GM12878 (cell line): ENCODE data around the gene ANKRD23.

Experiments
- BMI1 ChIP-seq: fragments of 450-650 bp; IDR thresholded peaks from 2 replicates; pipeline ENCODE4 v1.6.1; 2016; ENCODE audit warnings: mild to moderate bottlenecking, moderate library complexity, borderline replicate concordance
- FOXM1 ChIP-seq: IDR thresholded peaks from 2 replicates; pipeline ENCODE4 v1.6.1; 2012; ENCODE audit warnings: low read depth, mild to moderate bottlenecking, inconsistent platforms, low read length, moderate library complexity
- GABPA ChIP-seq: IDR thresholded peaks from 2 replicates; pipeline ENCODE4 v1.6.1; 2014; ENCODE audit warnings: antibody characterized with exemption, low read depth, mild to moderate bottlenecking, inconsistent platforms
- JUNB ChIP-seq: IDR thresholded peaks from 2 replicates; pipeline ENCODE4 v1.6.1; 2016; ENCODE audit warnings: antibody characterized with exemption, mild to moderate bottlenecking
- POLR2A ChIP-seq: IDR thresholded peaks from 2 replicates; pipeline ENCODE4 v1.6.1; 2011; ENCODE audit warnings: low read depth, mild to moderate bottlenecking, low read length
- POLR2AphosphoS5 ChIP-seq: IDR thresholded peaks from 2 replicates; pipeline ENCODE4 v1.6.1; 2011; ENCODE audit warnings: mild to moderate bottlenecking, low read length, inconsistent platforms
- TF ChIP-seq, protein P1 (sequence below), 3 experiments: IDR thresholded peaks in 2 of 3; conservative IDR thresholded peaks in 1 of 3; 2 replicates each; pipeline ENCODE4 v1.5.1; 2011; ENCODE audit warnings: low read depth in 3 of 3, low read length in 3 of 3, mild to moderate bottlenecking in 3 of 3, control low read depth in 2 of 3, moderate library complexity in 2 of 3, inconsistent platforms in 1 of 3, mixed read lengths in 1 of 3; ENCODE audit not compliant: control insufficient read depth in 2 of 3, insufficient read depth in 1 of 3; ENCODE audit errors: extremely low read depth in 1 of 3
- TF ChIP-seq, protein P2 (sequence below): IDR thresholded peaks from 2 replicates; pipeline ENCODE4 v1.6.1; 2011; ENCODE audit warnings: mild to moderate bottlenecking, low read depth, low read length, moderate library complexity; ENCODE audit not compliant: insufficient replicate concordance

DNA sequence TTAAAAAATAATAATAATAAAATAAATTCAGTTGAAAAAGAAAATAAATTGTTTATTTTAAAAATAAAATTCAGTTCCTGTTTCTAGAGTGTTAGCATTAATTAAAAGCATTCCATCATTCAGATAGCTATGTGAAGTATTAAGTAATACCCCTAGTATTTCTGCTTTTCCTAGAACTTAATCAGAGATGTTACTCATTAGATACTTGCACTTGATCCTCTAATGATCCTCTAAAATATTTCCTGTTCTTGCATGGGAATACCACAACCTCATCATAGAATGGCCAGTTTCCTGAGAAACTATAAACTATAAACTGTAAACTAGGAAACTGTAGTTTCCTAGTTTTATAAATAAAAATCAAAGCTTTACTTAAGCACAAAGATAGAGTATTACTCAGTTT, 38.8 kb downstream of the ANKRD23 start:
- TF ChIP-seq, protein P1, sequence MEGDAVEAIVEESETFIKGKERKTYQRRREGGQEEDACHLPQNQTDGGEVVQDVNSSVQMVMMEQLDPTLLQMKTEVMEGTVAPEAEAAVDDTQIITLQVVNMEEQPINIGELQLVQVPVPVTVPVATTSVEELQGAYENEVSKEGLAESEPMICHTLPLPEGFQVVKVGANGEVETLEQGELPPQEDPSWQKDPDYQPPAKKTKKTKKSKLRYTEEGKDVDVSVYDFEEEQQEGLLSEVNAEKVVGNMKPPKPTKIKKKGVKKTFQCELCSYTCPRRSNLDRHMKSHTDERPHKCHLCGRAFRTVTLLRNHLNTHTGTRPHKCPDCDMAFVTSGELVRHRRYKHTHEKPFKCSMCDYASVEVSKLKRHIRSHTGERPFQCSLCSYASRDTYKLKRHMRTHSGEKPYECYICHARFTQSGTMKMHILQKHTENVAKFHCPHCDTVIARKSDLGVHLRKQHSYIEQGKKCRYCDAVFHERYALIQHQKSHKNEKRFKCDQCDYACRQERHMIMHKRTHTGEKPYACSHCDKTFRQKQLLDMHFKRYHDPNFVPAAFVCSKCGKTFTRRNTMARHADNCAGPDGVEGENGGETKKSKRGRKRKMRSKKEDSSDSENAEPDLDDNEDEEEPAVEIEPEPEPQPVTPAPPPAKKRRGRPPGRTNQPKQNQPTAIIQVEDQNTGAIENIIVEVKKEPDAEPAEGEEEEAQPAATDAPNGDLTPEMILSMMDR (IDR thresholded peaks at IDR 0.05 in 2 of 3, conservative IDR thresholded peaks at IDR 0.05 in 1 of 3; ENCODE audit: control insufficient read depth in 2 of 3, extremely low read depth in 1 of 3, insufficient read depth in 1 of 3, low read depth in 3 of 3, low read length in 3 of 3), result no peak
- TF ChIP-seq POLR2A (no peak), BMI1 (no peak), JUNB (no peak), POLR2AphosphoS5 (no peak), FOXM1 (no peak), GABPA (no peak)
- TF ChIP-seq, protein P2, sequence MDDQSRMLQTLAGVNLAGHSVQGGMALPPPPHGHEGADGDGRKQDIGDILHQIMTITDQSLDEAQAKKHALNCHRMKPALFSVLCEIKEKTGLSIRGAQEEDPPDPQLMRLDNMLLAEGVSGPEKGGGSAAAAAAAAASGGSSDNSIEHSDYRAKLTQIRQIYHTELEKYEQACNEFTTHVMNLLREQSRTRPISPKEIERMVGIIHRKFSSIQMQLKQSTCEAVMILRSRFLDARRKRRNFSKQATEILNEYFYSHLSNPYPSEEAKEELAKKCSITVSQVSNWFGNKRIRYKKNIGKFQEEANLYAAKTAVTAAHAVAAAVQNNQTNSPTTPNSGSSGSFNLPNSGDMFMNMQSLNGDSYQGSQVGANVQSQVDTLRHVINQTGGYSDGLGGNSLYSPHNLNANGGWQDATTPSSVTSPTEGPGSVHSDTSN, result no peak
